Measurements from ENCODE around the gene OR51E1. TPM values are rescaled to one million over a fixed set of nuclear protein-coding genes. Genes with fewer than 3 reads are reported as not detected.

The OR51E1 gene
- total RNA-seq, 1 donor from 2014 or later, result not detected

DNA sequence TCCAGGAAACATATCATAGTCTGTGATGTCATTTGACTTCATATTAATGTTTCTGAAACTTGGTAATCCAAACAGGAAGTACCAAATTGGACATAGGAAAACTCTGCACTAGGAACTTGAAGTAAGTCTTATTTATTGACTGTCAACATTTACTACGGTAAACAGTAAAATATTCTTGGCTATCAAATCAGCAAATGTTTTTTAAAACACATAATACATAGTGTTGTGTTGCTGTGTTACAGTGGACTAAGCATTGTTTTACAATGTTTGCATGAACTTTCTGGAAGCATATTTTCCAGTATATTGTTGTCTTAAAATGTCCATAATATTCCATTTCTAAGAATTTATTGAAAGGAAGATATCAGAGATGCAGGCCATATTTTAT lies 56.6 kb downstream of the OR51E1 start:
- Mint-ChIP-seq H3K9me3 (no peaks in the 10 kb centered on the region), H3K36me3 (no peaks in the 10 kb centered on the region), H3K4me3 (no peak overlapping the region), H3K27ac (no peak overlapping the region), H3K4me1 (peaks cover 17% of the 10 kb centered on the region), H3K27me3 (ENCODE audit: low read depth) (no peaks in the 10 kb centered on the region)
- TF ChIP-seq, protein P1, sequence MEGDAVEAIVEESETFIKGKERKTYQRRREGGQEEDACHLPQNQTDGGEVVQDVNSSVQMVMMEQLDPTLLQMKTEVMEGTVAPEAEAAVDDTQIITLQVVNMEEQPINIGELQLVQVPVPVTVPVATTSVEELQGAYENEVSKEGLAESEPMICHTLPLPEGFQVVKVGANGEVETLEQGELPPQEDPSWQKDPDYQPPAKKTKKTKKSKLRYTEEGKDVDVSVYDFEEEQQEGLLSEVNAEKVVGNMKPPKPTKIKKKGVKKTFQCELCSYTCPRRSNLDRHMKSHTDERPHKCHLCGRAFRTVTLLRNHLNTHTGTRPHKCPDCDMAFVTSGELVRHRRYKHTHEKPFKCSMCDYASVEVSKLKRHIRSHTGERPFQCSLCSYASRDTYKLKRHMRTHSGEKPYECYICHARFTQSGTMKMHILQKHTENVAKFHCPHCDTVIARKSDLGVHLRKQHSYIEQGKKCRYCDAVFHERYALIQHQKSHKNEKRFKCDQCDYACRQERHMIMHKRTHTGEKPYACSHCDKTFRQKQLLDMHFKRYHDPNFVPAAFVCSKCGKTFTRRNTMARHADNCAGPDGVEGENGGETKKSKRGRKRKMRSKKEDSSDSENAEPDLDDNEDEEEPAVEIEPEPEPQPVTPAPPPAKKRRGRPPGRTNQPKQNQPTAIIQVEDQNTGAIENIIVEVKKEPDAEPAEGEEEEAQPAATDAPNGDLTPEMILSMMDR (IDR thresholded peaks at IDR 0.05; ENCODE audit: unreplicated experiment), result no peak
- DNase-seq (ENCODE audit: low spot score in 2 of 2, unreplicated experiment in 2 of 2), result no peak

DNA sequence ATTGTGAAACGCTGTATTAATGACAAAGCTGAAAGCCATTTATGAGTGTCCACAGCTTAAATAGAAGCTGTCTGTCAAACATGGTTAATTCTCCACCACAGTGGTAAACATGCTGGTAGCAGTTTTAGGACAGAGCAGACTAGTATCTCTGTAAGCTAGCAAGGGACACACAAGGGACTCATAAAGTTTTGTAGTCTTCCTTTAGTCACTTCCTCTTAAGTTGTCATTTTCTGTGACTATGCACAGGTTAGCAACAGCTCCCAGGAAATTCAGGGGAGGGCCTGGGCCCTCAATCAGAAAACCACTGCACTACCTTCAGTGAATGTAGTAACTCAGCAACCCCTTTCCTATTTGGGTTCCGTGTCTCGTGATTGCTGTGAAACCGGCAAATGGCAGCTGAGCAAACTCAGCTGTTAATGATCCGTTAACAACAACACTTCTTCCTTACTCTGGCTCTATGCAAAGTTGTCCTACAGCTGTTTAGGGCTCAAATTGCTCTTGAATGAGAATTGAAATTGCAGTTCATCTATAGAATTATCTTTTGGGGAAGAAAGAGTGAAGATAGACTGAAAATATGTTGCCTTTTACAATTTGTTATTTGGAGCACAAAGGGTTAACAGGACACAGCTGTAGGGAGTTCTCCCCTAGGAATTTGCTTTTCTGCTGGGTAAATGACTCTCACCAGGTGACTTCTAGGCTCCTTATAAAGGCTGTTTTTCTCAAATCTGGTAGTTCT lies 60.4 kb downstream of the OR51E1 start, which contains the start of gene MMP26:
MMP26 (plus strand) TSS at position 731 of the 736 bp plus-strand sequence.
- peak within 1 kb of the TSS; percentile 5 for H3K27ac Mint-ChIP-seq

DNA sequence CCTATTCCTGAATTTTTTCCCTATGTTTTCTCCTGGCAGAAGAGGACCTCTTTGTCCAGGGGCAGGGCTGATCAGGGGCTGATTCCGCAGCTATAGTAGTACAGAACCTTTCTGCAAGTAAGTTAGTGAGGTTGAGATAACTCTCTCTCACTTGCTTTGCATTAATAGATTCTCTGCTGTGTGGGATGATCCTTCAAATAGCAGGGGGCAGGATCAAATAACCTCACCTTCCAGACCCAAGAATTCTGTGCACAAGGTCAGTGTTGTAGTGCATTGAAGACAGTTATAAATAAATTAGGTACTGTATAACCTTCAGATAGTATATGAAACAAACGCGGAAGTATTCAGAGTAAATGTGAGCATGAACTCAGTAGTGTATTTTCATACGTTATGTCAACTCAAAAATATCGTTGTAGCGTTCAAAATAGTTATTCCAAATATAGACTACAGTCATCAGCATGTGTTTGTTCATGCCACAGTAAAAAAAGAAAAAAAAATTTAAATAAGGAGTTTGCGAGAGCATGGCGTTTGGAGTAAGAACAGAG lies 61.1 kb downstream of the OR51E1 start:
- H3K4me3 Mint-ChIP-seq, result no peak overlapping the region
- peak overlapping the region; percentile 5 for H3K27ac Mint-ChIP-seq
- H3K27me3 Mint-ChIP-seq (ENCODE audit: low read depth), result peaks cover 8% of the 10 kb centered on the region

More for the DNA sequence above, 60.4 kb downstream of the OR51E1 start, which contains the start of gene MMP26:
- TF ChIP-seq, protein P1 (IDR thresholded peaks at IDR 0.05; ENCODE audit: unreplicated experiment), result no peak
- peaks cover 17% of the 10 kb centered on the region for H3K4me1 Mint-ChIP-seq
- H3K27me3 Mint-ChIP-seq (ENCODE audit: low read depth), result peaks cover 3% of the 10 kb centered on the region
- H3K36me3 Mint-ChIP-seq, result no peaks in the 10 kb centered on the region
- H3K4me3 Mint-ChIP-seq, result no peak within 1 kb of the TSS
- H3K9me3 Mint-ChIP-seq, result no peaks in the 10 kb centered on the region
- DNase-seq (ENCODE audit: low spot score in 2 of 2, unreplicated experiment in 2 of 2), result no peak

More for the DNA sequence above, 61.1 kb downstream of the OR51E1 start:
- Mint-ChIP-seq H3K4me1 (peaks cover 17% of the 10 kb centered on the region), H3K36me3 (no peaks in the 10 kb centered on the region), H3K9me3 (no peaks in the 10 kb centered on the region)
- DNase-seq (ENCODE audit: low spot score in 2 of 2, unreplicated experiment in 2 of 2), result no peak
- TF ChIP-seq, protein P1 (IDR thresholded peaks at IDR 0.05; ENCODE audit: unreplicated experiment), result no peak

Other genes starting within 250 kb of the OR51E1 start
- not detected in 3 replicates for gene OR52K2, start 194.7 kb upstream of the OR51E1 start, total RNA-seq
- 0.07 TPM in 1 of 3 replicates, not detected in the others for gene OR52K1, start 161.3 kb upstream of the OR51E1 start, total RNA-seq
- gene OR52M1, start 98.8 kb upstream of the OR51E1 start, total RNA-seq, result not detected in 3 replicates
- gene OR52I2, start 62.2 kb upstream of the OR51E1 start, total RNA-seq, result not detected in 3 replicates
- gene OR52I1, start 49.9 kb upstream of the OR51E1 start, total RNA-seq, result not detected in 3 replicates
- gene TRIM68, start 35.8 kb upstream of the OR51E1 start, total RNA-seq, result 20.2 to 23.3 TPM (median 21.4 TPM) in 3 replicates
- not detected in 3 replicates for gene OR51D1, start 6.5 kb upstream of the OR51E1 start, total RNA-seq
- gene OR51E2, start 53.9 kb downstream of the OR51E1 start, total RNA-seq, result 0.11 TPM in 1 of 3 replicates, not detected in the others
- gene MMP26, start 60.8 kb downstream of the OR51E1 start, total RNA-seq, result not detected in 3 replicates
- not detected in 3 replicates for gene OR51F1, start 126.0 kb downstream of the OR51E1 start, total RNA-seq
- gene OR52R1, start 160.4 kb downstream of the OR51E1 start, total RNA-seq, result not detected in 3 replicates
- not detected in 3 replicates for gene OR51F2, start 177.3 kb downstream of the OR51E1 start, total RNA-seq
- gene OR51S1, start 205.2 kb downstream of the OR51E1 start, total RNA-seq, result not detected in 3 replicates
- not detected in 3 replicates for gene OR51T1, start 237.9 kb downstream of the OR51E1 start, total RNA-seq